ENCODE data around the gene MX2.
"Not testable (repeated sequence)": the region's sequence is repeated elsewhere in the genome, so short reads cannot be mapped to it uniquely, and the experiment has no call there.

Gene MX2

DNA sequence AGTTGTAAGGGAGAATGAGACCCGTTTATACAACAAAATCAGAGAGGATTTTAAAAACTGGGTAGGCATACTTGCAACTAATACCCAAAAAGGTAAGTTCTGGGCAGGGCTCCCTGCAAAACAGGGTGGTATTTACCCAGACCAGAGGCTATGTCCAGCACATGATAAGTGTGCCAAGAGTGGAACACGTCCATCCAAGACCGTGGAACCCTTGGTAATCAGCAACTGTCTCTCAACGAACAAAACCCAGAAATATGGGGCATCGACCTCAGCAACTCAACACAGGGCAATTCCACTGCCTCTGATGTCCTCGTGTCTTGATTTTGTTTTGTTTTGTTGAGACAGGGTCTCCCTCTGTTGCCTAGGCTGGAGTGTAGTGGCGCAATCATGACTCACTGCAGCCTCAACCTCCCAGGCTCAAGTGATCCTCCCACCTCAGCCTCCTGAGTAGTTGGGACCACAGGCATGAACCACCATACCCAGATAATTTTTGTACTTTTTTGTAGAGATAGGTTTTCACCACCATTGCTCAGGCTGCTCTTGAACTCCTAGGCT lies 37.5 kb downstream of the MX2 start:
- DNase-seq = no peak
- in situ Hi-C loops (cut with HindIII; ENCODE audit: low pct_ligation_motif_present, low pct_unique_long_range_greater_than_20kb, low sequenced_read_pairs) = no loop called here

DNA sequence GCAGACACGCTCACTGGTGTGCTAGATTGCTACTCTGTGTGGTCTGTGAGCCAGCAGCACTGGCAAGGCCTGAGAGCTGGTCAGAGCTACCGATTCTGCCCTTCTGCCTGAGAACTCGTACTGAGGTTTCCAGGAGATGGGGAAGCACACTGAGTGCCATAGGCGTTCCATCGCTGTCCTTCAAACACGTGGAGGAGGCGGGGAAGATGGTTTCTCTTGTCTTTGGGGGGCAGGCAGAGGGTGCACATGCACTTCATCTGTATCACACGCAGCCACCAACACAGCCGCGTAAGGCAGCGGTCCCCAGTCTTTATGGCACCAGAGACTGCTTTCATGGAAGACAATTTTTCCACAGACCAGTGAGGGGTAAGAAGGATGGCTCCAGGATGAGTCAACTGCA lies 40.4 kb downstream of the MX2 start:
- in situ Hi-C loops (cut with HindIII; ENCODE audit: low pct_ligation_motif_present, low pct_unique_long_range_greater_than_20kb, low sequenced_read_pairs) = no loop called here

DNA sequence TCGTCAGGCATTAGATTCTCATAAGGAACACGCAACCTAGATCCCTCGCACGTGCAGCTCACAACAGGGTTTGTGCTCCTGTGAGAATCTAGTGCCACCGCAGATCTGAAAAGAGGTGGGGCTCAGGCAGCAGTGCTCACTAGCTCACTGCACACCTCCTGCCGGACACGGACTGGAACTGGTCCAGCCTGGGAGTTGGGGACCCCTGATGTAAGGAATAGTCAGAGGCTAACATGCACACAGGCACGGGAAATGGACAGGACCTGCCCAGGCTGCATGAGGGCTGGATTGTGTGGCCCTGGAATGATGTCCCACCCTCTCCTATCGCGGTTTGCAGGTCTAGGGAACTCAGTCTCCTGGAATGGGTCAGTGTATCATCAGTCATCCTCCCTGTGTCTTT lies 41.0 kb downstream of the MX2 start:
- in situ Hi-C loops (cut with HindIII; ENCODE audit: low pct_ligation_motif_present, low pct_unique_long_range_greater_than_20kb, low sequenced_read_pairs) = no loop called here

More for the DNA sequence above, 40.4 kb downstream of the MX2 start:
- no peak for DNase-seq

DNA sequence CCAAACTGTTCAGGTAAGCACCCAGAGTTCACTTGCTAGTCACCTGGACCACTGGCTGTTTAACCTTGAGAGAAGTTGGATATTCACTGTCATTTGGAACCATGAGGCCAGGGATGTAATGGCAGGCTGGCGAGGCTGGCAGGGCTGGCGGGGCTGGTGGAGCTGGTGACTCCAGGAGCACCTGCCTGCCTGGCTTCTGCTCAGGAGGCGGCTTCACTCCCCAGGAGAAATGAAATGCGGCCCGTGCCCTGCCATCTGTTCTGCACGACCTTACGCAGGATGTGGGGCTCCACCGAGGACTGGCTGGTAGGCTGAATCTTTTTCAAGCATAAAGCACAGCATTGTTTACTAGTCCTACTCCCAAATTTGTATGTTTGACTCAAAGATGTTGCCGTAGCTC lies 41.5 kb downstream of the MX2 start:
- DNase-seq = no peak
- in situ Hi-C loops (cut with HindIII; ENCODE audit: low pct_ligation_motif_present, low pct_unique_long_range_greater_than_20kb, low sequenced_read_pairs) = no loop called here

More for the DNA sequence above, 41.0 kb downstream of the MX2 start:
- no peak for DNase-seq

DNA sequence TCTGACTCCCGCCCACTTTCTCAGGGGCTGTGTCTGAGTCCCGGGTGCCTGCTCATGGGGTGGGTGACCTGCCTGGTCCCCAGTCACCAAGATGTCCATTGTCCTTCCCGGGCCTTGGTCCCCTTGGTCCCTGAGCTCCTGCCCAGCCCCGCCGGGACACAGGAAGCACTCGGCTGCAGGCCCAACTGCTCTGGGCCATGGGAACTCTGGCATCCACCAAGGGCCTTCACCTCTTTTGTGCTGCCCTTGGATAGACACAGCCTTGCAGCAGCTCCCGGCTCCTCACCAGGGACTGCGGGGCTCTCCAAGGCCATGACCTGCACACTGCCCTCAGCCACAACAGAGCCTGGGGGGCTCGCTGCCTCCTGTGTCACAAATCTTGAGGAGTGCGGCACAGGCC lies 42.1 kb downstream of the MX2 start:
- DNase-seq = no peak
- in situ Hi-C loops (cut with HindIII; ENCODE audit: low pct_ligation_motif_present, low pct_unique_long_range_greater_than_20kb, low sequenced_read_pairs) = no loop called here

DNA sequence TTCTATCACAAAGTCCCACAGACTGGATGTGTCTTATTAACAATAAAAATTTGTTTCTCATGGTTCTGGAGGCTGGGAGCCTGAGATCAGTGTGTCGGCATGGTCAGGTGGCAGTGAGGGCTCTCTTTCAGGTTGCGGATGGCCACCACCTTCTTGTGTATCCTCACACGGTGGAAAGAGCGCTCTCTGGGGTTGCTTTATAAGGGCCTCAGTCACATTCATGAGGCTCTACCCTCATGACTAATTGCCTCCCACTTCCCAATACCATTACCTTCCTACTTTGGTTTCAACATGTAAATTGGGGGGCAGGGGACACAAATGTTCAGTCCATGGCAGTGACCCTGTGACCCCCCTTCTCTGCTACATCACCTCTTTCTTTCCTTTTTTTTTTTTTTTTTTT lies 43.5 kb downstream of the MX2 start:
- in situ Hi-C loops (cut with HindIII; ENCODE audit: low pct_ligation_motif_present, low pct_unique_long_range_greater_than_20kb, low sequenced_read_pairs) = no loop called here

DNA sequence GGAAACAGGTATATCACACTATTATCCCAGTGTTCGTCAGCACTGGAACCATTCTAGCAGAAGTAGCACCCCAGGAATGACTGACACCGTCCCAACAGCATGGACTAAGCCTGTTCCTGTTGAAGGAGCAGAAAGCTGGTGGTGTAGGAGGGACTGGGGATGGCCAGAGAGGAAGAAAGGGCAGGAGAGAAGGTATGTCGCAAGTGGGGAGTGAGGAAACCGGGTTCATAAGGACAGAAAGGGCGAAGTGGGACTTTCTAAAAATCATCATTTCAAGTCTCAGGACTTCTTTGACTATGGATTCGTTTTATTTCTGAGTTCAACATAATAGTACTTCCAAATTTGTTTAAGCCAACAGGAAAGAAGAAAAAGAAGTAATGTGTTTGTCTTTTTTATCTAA lies 44.5 kb downstream of the MX2 start:
- DNase-seq = no peak
- in situ Hi-C loops (cut with HindIII; ENCODE audit: low pct_ligation_motif_present, low pct_unique_long_range_greater_than_20kb, low sequenced_read_pairs) = no loop called here

More for the DNA sequence above, 43.5 kb downstream of the MX2 start:
- DNase-seq = no peak

DNA sequence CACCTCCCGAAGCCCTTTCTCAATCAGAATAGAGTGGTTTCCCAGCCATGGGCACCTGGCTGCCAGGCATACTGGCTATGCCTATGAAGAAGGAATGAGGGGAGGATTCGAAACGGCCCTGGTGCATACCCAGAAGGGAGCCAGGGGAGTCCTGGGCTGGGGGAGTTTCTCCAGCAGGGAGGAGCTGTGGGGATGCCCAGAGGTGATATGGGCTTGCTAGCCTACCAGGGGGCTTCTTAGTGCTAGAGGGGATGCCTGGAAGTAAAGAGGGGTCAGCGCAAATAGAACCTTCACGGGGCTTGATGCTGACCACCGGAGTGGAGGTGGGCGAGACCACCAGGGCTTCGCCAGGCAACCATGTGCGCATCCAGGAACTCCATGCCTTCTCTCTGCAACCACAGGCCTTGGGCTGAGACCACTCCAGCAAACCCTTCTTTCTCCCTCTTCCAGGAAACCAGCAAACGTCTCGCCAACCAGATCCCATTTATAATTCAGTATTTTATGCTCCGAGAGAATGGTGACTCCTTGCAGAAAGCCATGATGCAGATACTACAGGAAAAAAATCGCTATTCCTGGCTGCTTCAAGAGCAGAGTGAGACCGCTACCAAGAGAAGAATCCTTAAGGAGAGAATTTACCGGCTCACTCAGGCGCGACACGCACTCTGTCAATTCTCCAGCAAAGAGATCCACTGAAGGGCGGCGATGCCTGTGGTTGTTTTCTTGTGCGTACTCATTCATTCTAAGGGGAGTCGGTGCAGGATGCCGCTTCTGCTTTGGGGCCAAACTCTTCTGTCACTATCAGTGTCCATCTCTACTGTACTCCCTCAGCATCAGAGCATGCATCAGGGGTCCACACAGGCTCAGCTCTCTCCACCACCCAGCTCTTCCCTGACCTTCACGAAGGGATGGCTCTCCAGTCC lies 46.0 kb downstream of the MX2 start:
- no peak for DNase-seq
- in situ Hi-C loops (cut with HindIII; ENCODE audit: low pct_ligation_motif_present, low pct_unique_long_range_greater_than_20kb, low sequenced_read_pairs) = no loop called here

DNA sequence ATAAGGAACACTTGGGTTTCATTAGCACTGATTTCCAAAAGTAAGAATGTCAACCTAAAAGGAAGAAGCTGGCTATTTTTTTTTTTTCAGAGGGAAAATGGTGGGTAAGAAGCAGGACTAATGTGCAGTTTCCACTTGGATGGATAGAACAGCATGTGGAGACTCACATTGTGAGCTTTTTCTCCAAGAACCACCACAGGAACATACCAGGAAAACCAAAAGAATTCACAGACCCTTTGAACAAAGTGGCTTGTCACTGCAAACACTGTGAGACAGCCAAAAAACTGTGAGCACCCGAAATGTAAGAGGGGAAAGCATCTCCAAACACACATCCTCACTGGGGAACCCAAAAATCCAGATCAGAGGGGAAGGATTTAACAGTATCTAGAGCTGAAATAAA lies 48.5 kb downstream of the MX2 start:
- in situ Hi-C loops (cut with HindIII; ENCODE audit: low pct_ligation_motif_present, low pct_unique_long_range_greater_than_20kb, low sequenced_read_pairs) = no loop called here
- no peak for DNase-seq

DNA sequence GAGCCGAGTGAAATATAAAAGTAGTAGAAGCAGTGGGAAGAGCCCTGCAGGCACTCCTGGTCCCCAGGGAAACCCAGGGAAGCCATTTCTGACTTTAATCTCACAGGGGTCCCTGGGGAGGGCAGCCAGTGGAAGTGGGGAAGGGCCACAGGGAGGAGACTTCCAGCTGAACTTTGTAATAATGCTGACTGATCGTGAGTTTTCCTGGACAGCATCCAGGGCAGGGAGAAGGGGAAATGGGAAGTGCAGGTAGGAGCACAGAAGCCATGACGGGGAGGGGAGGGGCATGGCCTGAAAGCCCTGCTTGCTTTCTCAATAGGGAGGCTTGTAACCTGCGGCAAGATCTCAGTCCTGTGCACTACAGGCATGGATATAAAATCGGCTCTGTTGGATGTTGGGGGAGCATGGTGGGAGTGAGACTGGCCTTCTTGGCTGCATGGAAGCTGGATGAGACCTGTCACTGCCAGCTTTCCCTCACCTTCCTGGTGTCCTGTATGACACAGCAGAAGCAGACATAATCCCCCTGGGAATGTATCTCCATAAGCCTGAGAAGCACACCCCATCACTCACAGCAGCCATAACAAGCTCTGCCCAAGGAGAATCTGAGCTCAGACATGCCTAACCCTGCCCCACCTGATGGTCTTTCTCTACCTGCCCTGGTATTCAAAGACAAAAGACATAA lies 49.1 kb downstream of the MX2 start:
- in situ Hi-C loops (cut with HindIII; ENCODE audit: low pct_ligation_motif_present, low pct_unique_long_range_greater_than_20kb, low sequenced_read_pairs) = no loop called here
- DNase-seq = no peak

DNA sequence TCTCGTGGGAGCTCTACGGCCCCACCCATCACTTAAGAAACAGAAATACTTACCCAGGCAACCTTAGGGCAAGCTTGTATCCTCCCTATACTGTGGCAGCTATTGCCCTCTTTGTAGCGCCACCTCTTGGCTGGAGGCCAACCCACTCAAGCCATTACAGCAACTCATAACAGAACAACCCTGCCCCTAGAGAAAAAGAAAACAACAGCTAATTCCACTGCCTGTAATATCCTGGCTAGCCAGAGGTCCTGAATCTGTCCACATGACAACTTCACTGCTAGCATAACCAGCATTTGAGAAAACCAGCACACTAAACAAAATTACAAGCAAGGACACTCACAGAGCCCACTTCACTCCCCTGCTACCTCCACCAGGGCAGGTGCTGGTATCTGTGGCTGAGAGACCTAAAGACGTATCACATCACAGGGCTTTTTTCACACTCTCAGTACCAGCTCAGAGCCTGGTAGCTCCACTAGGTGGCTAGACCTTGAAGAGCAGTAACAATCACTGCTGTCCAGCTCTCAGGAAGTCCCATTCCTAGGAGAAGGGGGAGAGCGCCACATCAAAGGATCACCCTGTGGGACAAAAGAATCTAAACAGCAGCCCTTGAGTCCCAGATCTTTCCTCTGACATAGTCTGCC lies 49.7 kb downstream of the MX2 start:
- in situ Hi-C loops (cut with HindIII; ENCODE audit: low pct_ligation_motif_present, low pct_unique_long_range_greater_than_20kb, low sequenced_read_pairs) = no loop called here
- DNase-seq = peak; percentile 25

DNA sequence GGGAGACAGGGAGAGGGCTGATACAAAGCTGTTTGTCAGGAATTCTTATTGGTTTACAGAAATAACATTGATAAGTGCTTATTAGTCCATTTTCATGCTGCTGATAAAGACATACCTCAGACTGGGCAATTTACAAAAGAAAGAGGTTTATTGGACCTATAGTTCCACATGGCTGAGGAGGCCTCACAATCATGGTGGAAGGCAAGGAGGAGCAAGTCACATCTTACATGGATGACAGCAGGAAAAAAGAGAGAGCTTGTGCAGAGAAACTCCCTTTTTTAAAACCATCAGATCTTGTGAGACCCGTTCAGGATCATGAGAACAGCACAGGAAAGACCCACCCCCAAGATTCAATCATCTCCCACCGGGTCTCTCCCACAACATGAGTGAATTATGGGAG lies 55.7 kb downstream of the MX2 start:
- in situ Hi-C loops (cut with HindIII; ENCODE audit: low pct_ligation_motif_present, low pct_unique_long_range_greater_than_20kb, low sequenced_read_pairs); DNase-seq: not testable (repeated sequence)

DNA sequence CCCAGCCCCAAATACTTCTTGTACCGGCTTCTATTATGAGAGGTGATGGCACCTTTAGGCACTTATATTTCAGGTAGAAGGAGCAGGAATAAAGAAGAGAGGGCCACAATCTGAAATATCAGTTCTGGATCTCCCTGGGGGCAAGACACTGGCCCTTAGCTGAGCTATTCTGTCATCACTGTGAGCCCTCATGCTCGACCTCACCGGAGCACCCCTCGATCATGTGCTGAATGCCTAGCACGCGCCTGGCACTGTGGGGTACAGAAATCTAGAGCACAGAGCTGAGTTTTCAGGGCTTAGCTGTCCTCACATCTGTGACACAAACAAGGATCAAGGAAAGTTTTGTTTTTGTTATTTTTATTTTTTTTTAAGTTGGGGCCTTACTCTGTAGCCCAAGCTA lies 56.6 kb downstream of the MX2 start:
- in situ Hi-C loops (cut with HindIII; ENCODE audit: low pct_ligation_motif_present, low pct_unique_long_range_greater_than_20kb, low sequenced_read_pairs) = no loop called here
- no peak for DNase-seq

DNA sequence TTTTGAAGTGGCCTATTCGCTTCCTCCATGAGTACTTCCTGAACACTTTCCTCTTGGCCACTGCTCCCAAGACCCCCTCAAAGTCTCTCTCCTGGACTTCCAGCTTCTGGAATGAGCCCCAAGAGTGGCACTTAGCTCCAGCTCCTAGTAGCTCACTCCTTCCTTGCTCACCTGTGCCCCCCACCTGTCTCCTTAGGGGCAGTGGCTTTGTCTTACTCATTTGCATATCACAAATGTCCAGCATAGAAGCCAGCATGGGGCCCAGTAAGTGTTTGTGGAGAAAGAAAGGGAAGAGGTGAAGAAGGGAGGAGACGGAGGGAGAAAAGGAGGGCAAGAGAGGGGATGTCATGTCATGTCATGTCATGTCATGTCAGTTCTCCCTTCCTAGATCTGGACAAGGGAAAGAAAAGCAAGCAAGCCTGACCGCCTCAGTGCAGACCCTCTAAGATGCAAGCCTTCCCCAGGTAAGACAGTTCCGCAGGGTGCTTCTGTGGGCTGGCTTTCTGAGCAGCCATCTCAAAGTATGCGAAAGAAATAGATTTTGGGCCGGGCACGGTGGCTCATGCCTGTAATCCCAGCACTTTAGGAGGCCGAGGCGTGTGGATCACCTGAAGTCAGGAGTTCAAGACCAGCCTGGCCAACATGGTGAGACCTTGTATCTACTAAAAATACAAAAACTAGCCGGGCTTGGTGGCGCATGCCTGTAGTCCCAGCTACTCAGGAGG lies 57.3 kb downstream of the MX2 start:
- no peak for DNase-seq
- in situ Hi-C loops (cut with HindIII; ENCODE audit: low pct_ligation_motif_present, low pct_unique_long_range_greater_than_20kb, low sequenced_read_pairs) = no loop called here

DNA sequence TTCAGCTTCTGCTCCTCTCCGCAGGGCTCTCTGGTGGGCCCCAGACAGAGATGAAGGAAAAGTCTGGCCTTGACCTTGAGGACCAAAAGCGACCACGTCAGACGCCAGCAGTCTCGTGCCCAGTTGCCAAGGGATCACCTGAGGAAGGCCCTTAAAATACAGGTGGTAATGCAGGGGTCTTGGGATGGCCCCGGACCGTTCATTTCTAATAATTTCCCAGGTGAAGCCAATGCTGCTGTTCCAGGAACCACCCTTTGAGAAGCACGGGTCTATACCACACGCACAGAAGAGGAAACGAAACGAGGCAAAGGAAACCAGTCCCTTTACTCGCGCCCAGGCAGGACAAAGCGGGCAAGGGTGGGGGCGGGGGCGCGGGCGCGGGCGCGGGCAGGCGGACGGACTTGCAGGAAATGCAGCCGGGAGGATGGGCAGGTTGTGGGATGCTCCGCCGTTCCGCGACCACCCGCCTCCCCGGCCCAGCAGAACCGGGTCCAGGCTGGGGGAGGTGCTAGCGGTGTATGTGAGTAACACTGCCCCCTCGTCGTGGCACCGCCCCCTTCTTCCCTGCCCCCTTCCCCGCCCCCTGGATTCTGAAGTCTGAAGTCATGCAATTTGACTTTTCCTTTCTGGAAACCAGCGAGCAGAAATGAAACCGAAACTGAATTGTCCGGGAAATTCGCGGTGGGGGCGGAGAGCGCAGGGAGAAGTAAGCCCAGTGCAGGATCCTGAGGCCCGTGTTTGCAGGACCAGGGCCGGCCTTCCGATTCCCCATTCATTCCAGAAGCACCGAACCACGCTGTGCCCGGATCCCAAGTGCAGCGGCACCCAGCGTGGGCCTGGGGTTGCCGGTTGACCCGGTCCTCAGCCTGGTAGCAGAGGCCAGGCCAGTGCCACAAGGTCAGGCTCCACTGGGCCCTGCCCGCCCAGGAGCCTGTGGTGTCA lies 58.4 kb downstream of the MX2 start:
- peak; percentile 87 for DNase-seq
- in situ Hi-C loops (cut with HindIII; ENCODE audit: low pct_ligation_motif_present, low pct_unique_long_range_greater_than_20kb, low sequenced_read_pairs) = no loop called here

DNA sequence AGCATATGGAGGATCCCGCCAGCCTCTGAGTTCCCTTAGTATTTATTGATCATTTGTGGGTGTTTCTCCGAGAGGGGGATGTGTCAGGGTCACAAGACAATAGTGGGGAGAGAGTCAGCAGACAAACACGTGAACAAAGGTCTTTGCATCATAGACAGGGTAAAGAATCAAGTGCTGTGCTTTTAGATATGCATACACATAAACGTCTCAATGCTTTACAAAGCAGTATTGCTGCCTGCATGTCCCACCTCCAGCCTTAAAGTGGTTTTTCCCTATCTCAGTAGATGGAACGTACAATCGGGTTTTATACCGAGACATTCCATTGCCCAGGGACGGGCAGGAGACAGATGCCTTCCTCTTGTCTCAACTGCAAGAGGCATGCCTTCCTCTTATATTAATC lies 59.2 kb downstream of the MX2 start:
- in situ Hi-C loops (cut with HindIII; ENCODE audit: low pct_ligation_motif_present, low pct_unique_long_range_greater_than_20kb, low sequenced_read_pairs); DNase-seq: not testable (repeated sequence)

DNA sequence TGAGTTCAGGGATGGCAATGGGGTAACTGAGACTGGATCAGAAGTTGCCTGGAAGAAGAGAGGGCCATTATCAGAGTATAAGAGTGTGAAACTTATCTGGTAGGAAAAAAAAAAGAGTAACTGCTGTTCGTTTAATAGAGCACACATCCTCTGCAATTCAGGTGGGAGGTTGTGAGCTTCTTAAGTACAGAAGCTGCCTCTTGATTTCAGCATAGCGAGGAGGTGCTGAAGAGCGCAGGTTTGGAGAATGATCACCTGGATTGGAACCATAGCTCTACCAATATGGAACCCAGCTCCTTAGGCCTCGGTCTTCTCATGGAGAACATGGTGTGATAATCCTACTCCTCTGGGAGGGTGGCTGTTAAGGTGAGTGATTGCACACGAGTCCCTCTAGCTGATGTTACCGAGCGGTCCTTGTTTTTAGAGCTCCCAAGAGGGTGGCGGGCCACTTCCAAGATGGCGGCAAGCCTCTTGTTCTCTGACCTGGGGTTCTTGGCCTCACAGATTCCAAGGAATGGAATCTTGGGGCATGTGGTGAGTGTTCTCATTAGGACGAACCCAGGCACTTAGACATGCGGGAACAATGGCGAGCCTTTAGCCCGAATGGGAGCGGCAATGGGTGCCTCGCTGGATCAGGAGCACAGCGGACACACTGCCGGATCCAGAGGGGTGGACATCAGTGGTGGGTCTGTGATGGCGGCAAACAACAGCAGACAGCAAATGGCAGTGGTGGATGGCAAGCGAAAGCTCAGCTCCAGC lies 60.9 kb downstream of the MX2 start:
- DNase-seq = no peak

More for the DNA sequence above, 60.9 kb downstream of the MX2 start:
- in situ Hi-C loops (cut with HindIII; ENCODE audit: low pct_ligation_motif_present, low pct_unique_long_range_greater_than_20kb, low sequenced_read_pairs) = no loop called here

Measured in ACHN (cell line).